Measurements from ENCODE around the gene PARD6A.

PARD6A gene

DNA sequence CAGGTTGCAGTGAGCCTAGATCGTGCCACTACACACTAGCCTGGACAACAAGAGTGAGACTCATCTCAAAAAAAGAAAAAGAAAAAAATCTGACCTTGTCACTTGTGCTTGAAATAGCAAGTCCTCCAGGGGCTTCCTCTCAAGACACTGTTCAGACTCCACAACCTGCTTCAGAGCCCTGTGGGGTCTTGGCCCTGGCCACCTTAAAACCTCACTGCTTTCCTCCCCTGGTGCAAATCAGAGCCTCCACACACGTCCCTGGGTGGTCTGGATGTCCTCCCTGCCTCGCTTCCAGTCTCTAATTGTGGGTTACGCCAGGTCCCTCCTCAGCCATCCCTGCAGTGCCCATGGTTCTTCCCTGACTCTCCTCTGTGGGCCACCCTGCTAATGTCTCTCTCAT lies 5.4 kb upstream of the PARD6A start:
- ATAC-seq (ENCODE audit: low read depth) (no peak), DNase-seq (ENCODE audit: low spot score) (no peak)
- Histone ChIP-seq H3K27ac (ENCODE audit: poor library complexity, severe bottlenecking) (no peak overlapping the region), H3K4me3 (ENCODE audit: severe bottlenecking) (no peak overlapping the region), H3K4me1 (ENCODE audit: insufficient read depth, poor library complexity, severe bottlenecking) (no peaks in the 10 kb centered on the region), H3K36me3 (ENCODE audit: low read depth) (peaks cover 10% of the 10 kb centered on the region), H3K9me3 (ENCODE audit: severe bottlenecking) (no peaks in the 10 kb centered on the region), H3K27me3 (ENCODE audit: insufficient read depth, poor library complexity, severe bottlenecking) (peaks cover 45% of the 10 kb centered on the region)
- TF ChIP-seq, protein P1, sequence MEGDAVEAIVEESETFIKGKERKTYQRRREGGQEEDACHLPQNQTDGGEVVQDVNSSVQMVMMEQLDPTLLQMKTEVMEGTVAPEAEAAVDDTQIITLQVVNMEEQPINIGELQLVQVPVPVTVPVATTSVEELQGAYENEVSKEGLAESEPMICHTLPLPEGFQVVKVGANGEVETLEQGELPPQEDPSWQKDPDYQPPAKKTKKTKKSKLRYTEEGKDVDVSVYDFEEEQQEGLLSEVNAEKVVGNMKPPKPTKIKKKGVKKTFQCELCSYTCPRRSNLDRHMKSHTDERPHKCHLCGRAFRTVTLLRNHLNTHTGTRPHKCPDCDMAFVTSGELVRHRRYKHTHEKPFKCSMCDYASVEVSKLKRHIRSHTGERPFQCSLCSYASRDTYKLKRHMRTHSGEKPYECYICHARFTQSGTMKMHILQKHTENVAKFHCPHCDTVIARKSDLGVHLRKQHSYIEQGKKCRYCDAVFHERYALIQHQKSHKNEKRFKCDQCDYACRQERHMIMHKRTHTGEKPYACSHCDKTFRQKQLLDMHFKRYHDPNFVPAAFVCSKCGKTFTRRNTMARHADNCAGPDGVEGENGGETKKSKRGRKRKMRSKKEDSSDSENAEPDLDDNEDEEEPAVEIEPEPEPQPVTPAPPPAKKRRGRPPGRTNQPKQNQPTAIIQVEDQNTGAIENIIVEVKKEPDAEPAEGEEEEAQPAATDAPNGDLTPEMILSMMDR (IDR thresholded peaks at IDR 0.05; ENCODE audit: poor library complexity, severe bottlenecking): no peak

DNA sequence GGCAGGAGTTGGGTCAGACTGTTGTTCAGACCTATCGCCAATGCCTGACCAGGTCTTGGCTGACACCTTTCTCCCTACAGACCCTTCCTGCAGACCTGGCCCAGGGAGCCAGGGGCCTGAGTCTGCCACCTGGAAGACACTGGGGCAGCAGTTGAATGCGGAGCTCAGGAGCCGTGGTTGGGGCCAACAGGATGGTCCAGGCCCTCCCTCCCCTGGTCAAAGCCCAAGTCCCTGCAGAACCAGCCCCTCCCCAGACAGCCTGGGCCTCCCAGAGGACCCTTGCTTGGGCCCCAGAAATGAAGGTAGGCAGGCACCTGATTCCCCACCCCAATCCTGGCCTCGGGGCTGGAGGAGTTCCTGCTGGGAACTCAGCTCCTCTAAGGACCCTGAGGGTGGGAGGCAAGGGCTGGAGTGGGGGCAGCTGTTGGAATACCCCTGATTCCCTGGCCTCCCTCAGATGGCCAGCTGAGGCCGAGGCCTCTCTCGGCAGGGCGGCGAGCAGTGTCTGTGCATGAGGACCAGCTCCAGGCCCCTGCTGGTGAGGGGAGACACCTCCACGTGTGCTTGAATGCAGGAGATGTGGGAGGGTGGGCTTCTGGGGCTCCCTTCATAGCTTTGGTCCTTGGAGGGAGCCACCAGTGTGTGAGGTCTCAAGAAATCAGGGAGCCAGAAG lies 4.3 kb upstream of the PARD6A start:
- no peak for DNase-seq (ENCODE audit: low spot score)
- Histone ChIP-seq H3K27ac (ENCODE audit: poor library complexity, severe bottlenecking) (no peak overlapping the region), H3K4me1 (ENCODE audit: insufficient read depth, poor library complexity, severe bottlenecking) (no peaks in the 10 kb centered on the region), H3K36me3 (ENCODE audit: low read depth) (peaks cover 10% of the 10 kb centered on the region), H3K4me3 (ENCODE audit: severe bottlenecking) (no peak overlapping the region), H3K27me3 (ENCODE audit: insufficient read depth, poor library complexity, severe bottlenecking) (peaks cover 34% of the 10 kb centered on the region), H3K9me3 (ENCODE audit: severe bottlenecking) (no peaks in the 10 kb centered on the region)
- TF ChIP-seq, protein P1 (IDR thresholded peaks at IDR 0.05; ENCODE audit: poor library complexity, severe bottlenecking): no peak
- no peak for ATAC-seq (ENCODE audit: low read depth)

DNA sequence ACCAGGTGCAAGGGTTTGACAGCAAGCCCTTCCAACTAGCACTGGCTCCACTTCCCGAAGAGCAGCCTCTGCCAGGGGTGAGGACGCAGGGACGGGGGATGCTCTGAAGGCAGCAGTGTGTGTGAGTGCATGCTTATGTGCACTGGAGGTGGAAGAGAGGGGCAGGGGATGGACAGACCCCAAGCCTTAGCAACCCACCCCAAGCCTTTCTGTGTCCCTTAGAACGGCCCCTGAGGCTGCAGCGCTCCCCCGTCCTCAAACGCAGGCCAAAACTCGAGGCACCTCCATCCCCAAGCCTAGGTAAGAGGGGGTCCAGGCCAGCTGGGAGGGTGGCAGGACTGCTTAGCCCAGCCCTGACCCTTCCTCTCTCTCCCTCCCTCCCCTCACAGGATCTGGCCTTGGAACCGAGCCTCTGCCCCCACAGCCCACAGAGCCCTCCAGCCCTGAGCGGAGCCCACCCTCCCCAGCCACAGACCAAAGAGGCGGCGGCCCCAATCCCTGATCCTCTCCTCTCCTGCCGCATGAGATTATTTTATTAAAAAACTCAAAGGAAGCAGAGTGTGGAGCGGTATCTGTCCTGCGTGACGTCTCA lies 3.6 kb upstream of the PARD6A start:
- no peak for ATAC-seq (ENCODE audit: low read depth)
- TF ChIP-seq, protein P1 (IDR thresholded peaks at IDR 0.05; ENCODE audit: poor library complexity, severe bottlenecking): no peak
- H3K4me3 ChIP-seq (ENCODE audit: severe bottlenecking): no peak overlapping the region
- no peak overlapping the region for H3K27ac ChIP-seq (ENCODE audit: poor library complexity, severe bottlenecking)
- no peaks in the 10 kb centered on the region for H3K4me1 ChIP-seq (ENCODE audit: insufficient read depth, poor library complexity, severe bottlenecking)
- H3K36me3 ChIP-seq (ENCODE audit: low read depth): peaks cover 10% of the 10 kb centered on the region
- no peak for DNase-seq (ENCODE audit: low spot score)
- H3K9me3 ChIP-seq (ENCODE audit: severe bottlenecking): no peaks in the 10 kb centered on the region
- peaks cover 28% of the 10 kb centered on the region for H3K27me3 ChIP-seq (ENCODE audit: insufficient read depth, poor library complexity, severe bottlenecking)

DNA sequence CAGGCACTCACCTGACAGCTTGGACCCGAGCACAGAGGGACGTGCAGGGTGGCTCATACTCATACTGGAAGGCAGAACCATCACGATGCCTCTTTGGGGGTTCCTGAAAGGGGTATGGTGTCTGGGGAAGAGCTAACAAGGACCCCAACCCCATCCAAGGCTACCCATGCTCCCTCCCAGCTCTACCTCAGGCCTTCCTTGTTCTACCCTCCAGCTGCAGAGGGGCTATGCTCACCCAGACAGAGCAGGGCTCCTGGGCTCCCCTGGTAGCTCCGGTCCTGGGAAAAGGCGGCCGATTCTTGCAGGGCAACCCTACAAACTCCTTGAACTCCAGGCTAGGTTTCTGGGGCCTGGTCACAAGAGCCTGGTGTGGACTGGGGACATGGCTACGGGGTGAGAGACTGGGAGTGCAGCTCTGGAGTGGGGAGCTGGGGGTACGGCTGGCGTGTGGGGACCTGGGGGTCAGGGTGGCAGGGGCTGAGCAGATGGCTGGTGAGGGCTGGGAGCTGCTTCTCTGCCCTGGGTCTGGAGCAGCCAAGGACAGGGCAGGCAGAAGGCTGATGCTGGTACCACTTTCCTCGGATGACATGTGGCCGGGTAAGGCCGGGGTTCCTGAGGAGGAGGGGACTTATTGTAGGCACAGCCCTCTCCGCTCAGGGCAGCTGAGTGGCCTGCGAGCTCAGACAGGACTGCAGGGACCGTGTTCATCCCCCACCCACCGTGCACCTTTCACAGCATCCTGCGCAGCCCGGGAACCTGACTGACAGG lies 2.8 kb upstream of the PARD6A start:
- DNase-seq (ENCODE audit: low spot score) (no peak), ATAC-seq (ENCODE audit: low read depth) (no peak)
- H3K27ac ChIP-seq (ENCODE audit: poor library complexity, severe bottlenecking): no peak overlapping the region
- no peak overlapping the region for H3K4me3 ChIP-seq (ENCODE audit: severe bottlenecking)
- peaks cover 23% of the 10 kb centered on the region for H3K27me3 ChIP-seq (ENCODE audit: insufficient read depth, poor library complexity, severe bottlenecking)
- peaks cover 10% of the 10 kb centered on the region for H3K36me3 ChIP-seq (ENCODE audit: low read depth)
- TF ChIP-seq, protein P1 (IDR thresholded peaks at IDR 0.05; ENCODE audit: poor library complexity, severe bottlenecking): no peak
- no peaks in the 10 kb centered on the region for H3K4me1 ChIP-seq (ENCODE audit: insufficient read depth, poor library complexity, severe bottlenecking)
- H3K9me3 ChIP-seq (ENCODE audit: severe bottlenecking): no peaks in the 10 kb centered on the region
